ENCODE data around the gene PAXIP1.

DNA sequence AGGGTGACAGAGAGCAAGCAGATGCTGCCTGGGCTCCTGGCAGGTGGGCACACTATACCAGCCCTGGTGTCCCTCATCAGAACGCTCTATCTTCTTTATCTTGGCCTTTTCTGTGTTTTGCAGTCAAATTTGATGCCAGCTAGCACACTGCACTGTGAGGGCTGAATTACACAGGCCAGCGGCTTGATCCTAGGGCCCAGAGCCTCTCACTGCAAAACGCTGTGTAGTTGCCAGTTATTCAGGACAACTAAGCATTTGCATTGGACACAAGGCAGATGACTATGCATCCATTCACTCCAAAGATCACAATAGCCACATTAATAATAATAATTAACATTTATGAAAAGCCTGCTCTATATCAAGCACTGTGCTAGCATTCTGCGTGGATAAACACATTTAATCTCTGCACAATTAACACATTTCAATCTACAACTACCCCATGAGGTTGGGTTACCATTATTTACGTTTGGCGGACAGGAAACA, 100.3 kb downstream of the PAXIP1 start:
- TF ChIP-seq, protein P1, sequence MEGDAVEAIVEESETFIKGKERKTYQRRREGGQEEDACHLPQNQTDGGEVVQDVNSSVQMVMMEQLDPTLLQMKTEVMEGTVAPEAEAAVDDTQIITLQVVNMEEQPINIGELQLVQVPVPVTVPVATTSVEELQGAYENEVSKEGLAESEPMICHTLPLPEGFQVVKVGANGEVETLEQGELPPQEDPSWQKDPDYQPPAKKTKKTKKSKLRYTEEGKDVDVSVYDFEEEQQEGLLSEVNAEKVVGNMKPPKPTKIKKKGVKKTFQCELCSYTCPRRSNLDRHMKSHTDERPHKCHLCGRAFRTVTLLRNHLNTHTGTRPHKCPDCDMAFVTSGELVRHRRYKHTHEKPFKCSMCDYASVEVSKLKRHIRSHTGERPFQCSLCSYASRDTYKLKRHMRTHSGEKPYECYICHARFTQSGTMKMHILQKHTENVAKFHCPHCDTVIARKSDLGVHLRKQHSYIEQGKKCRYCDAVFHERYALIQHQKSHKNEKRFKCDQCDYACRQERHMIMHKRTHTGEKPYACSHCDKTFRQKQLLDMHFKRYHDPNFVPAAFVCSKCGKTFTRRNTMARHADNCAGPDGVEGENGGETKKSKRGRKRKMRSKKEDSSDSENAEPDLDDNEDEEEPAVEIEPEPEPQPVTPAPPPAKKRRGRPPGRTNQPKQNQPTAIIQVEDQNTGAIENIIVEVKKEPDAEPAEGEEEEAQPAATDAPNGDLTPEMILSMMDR (IDR thresholded peaks at IDR 0.05) = no peak
- no peak for TF ChIP-seq POLR2A (IDR thresholded peaks at IDR 0.05)
